PC-3 (cell line): ENCODE measurements around the gene CEACAM6.

Experiments used
- EZH2 ChIP-seq: fragments of 300-600 bp; sonication (generic); IDR thresholded peaks from one replicate; pipeline ENCODE4 v1.6.1; 2017; ENCODE audit warnings: antibody characterized with exemption, mild to moderate bottlenecking, low read length; ENCODE audit not compliant: unreplicated experiment
- TF ChIP-seq, protein P1 (sequence below): fragments of 300-600 bp; sonication (generic); conservative IDR thresholded peaks from 2 replicates; pipeline ENCODE4 v1.5.1; 2017; ENCODE audit warnings: antibody characterized with exemption, low read depth, mild to moderate bottlenecking, low read length

DNA sequence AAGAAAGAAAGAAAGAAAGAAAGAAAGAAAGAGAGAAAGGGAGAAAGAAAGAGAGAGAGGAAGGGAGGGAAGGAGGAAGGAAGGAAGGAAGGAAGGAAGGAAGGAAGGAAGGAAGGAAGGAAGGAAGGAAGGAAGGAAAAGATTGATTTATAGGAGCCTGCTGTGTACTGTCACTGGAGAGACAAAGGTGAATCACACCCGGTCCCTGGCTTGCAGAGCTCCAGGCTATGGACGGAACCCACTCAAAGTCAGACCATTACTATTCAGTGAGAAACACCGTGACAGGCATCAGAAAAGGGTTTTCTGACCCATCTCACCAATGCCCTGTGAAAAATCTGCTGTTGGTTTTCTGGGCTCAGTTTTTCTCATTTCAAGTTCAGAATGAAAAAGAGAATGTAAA lies 7.3 kb upstream of the CEACAM6 start:
- TF ChIP-seq, protein P1, sequence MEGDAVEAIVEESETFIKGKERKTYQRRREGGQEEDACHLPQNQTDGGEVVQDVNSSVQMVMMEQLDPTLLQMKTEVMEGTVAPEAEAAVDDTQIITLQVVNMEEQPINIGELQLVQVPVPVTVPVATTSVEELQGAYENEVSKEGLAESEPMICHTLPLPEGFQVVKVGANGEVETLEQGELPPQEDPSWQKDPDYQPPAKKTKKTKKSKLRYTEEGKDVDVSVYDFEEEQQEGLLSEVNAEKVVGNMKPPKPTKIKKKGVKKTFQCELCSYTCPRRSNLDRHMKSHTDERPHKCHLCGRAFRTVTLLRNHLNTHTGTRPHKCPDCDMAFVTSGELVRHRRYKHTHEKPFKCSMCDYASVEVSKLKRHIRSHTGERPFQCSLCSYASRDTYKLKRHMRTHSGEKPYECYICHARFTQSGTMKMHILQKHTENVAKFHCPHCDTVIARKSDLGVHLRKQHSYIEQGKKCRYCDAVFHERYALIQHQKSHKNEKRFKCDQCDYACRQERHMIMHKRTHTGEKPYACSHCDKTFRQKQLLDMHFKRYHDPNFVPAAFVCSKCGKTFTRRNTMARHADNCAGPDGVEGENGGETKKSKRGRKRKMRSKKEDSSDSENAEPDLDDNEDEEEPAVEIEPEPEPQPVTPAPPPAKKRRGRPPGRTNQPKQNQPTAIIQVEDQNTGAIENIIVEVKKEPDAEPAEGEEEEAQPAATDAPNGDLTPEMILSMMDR: no peak
- TF ChIP-seq EZH2: no peak
